ENCODE results near the gene SUMO3.

Gene SUMO3

DNA sequence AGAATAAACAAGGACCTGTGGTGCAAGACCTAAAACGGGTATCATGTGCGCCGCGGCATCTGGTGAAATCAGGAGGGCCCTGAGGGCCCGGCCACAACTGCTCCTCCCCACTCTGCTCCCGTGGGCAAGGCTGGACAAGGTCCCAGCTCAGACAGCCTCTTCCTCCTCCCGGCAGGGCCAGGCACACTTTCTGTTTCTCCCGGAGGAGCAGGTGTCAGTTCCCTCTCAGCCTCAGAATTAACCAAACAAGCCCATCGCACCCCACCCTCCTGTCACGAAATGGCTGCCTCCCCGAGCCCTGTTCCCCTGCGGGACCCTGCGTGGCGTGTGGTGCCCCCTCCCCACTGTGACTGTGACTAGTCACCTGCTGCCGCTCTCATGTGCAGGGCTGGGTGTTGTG is 40.4 kb upstream of the SUMO3 start:
- TF ChIP-seq, protein P1, sequence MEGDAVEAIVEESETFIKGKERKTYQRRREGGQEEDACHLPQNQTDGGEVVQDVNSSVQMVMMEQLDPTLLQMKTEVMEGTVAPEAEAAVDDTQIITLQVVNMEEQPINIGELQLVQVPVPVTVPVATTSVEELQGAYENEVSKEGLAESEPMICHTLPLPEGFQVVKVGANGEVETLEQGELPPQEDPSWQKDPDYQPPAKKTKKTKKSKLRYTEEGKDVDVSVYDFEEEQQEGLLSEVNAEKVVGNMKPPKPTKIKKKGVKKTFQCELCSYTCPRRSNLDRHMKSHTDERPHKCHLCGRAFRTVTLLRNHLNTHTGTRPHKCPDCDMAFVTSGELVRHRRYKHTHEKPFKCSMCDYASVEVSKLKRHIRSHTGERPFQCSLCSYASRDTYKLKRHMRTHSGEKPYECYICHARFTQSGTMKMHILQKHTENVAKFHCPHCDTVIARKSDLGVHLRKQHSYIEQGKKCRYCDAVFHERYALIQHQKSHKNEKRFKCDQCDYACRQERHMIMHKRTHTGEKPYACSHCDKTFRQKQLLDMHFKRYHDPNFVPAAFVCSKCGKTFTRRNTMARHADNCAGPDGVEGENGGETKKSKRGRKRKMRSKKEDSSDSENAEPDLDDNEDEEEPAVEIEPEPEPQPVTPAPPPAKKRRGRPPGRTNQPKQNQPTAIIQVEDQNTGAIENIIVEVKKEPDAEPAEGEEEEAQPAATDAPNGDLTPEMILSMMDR (IDR thresholded peaks at IDR 0.05; ENCODE audit: insufficient read depth, missing control alignments), result no peak
- FAIRE-seq (no peak), DNase-seq (ENCODE audit: insufficient read length, low spot score) (no peak)

DNA sequence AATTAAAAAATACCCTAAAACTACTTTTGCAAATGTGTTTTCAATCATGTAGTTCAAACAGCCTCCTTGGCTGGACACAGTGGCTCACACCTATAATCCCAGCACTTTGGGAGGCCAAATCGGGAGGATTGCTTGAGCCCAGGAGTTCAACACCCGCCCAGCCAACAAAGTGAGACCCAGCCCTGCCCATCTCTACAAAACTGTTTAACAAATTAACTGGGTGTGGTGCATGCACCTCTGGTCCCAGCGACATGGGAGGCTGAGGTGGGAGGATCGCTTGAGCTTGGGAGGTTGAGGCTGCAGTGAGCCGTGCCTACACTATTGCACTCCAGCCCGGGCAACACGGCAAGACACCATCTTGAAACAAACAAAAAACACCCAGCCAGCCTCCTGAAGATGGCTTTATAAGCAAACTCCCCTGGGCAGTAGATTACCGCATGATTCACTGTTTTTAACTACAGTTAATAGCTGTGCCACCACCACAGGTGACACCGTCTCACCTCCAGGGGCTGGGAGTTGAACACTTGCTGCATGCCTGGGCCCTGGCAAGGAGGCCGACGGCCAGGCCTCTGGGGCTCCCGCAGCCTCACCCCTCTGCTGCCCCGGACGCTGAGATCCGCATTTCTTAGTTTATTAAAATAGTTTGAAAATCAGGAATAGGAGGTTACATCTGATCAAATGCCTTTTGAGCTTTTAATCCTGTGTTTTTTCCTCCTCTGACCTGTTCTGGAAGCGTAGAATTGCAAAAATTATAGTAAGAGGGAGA is 39.4 kb upstream of the SUMO3 start:
- TF ChIP-seq, protein P1 (IDR thresholded peaks at IDR 0.05; ENCODE audit: insufficient read depth, missing control alignments), result no peak
- FAIRE-seq, result no peak
- DNase-seq (ENCODE audit: insufficient read length, low spot score), result no peak

DNA sequence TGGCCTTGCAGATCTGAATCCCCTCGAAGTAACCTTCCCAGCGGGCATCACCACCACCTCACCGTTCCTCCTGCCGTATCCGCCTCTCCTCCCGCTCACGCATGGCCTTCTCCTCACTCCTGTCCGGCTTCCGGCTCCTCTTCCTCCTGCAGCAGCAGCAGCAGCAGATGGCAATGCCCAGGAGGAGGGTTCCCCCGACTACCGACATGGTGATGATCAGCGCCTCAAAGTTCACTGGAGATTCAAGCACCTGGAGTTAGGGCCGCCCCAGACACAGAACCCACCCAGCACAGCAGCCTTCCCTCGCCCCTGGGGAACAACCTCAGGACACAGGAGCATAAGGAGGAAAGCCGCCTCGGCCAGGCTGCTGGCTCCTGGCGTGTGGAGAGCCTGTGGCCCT is 38.3 kb upstream of the SUMO3 start:
- no peak for DNase-seq (ENCODE audit: insufficient read length, low spot score)
- TF ChIP-seq, protein P1 (IDR thresholded peaks at IDR 0.05; ENCODE audit: insufficient read depth, missing control alignments), result no peak
- FAIRE-seq, result no peak

DNA sequence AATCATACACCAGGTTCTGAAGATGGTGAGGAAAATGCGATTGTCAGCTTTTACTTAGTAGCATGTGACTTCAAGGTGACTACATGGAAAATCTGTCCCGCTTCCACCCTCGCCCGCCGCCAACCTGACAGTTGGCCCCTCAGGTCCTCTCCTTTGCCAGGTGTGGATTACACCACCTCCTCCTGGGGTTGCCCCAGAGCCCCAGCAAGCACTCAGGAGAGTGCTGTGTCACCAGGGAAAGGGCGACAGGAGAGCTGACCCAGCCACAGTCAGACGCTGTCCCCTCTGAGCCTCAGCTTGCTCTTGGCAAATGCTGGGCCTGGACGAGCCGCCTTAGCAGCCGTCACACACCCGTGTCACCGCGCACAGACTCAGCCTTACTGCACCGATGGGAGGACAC is 37.7 kb upstream of the SUMO3 start:
- FAIRE-seq, result no peak
- TF ChIP-seq, protein P1 (IDR thresholded peaks at IDR 0.05; ENCODE audit: insufficient read depth, missing control alignments), result no peak
- DNase-seq (ENCODE audit: insufficient read length, low spot score), result no peak

- TF ChIP-seq, protein P1 (IDR thresholded peaks at IDR 0.05; ENCODE audit: insufficient read depth, missing control alignments), result no peak
- no peak for FAIRE-seq
- DNase-seq (ENCODE audit: insufficient read length, low spot score), result no peak
Observed at GRCh38 chr21:44854664-44855446, 37.0 kb upstream of the SUMO3 start.

GRCh38 chr21:44854391-44854663 is 36.5 kb upstream of the SUMO3 start:
- TF ChIP-seq, protein P1 (IDR thresholded peaks at IDR 0.05; ENCODE audit: insufficient read depth, missing control alignments), result no peak
- no peak for DNase-seq (ENCODE audit: insufficient read length, low spot score)
- FAIRE-seq, result no peak
